Fibroblast of lung (primary cell): Measurements from ENCODE around the gene WWTR1. TPM values are rescaled to one million over a fixed set of nuclear protein-coding genes. Genes with fewer than 3 reads are reported as not detected.

Source experiments
- DNase-seq, 2 donors: peaks; one replicate each; pipeline versions ENCODE4 v3.0.0 to v3.0.0-alpha.2; 2010; ENCODE audit warnings: low read depth in 2 of 2
- H2AFZ ChIP-seq: 2 replicates; pipeline ENCODE4 v1.5.1; 2012; ENCODE audit warnings: low read length, control low read depth, inconsistent platforms
- H3K27ac ChIP-seq: 2 replicates; pipeline ENCODE4 v1.5.1; 2011; ENCODE audit warnings: low read length, control low read depth; ENCODE audit not compliant: insufficient read depth
- H3K27me3 ChIP-seq: 2 replicates; pipeline ENCODE4 v1.5.1; 2011; ENCODE audit warnings: mild to moderate bottlenecking, low read length; ENCODE audit not compliant: control insufficient read depth, insufficient read depth
- H3K36me3 ChIP-seq: 2 replicates; pipeline ENCODE4 v1.5.1; 2011; ENCODE audit warnings: low read length; ENCODE audit not compliant: control insufficient read depth, insufficient read depth
- H3K4me1 ChIP-seq: 2 replicates; pipeline ENCODE4 v1.5.1; 2011; ENCODE audit warnings: low read length; ENCODE audit not compliant: control insufficient read depth, insufficient read depth; ENCODE audit errors: extremely low read depth
- H3K4me2 ChIP-seq: 2 replicates; pipeline ENCODE4 v1.5.1; 2011; ENCODE audit warnings: low read length, control low read depth; ENCODE audit not compliant: insufficient read depth; ENCODE audit errors: extremely low read depth
- H3K4me3 ChIP-seq, 4 experiments: fragments of 200-600 bp in 1 of 4; sonication (generic) in 1 of 4; replicated peaks in 1 of 4; 2 replicates each; pipeline ENCODE4 v1.5.1; 2011 to 2016; ENCODE audit warnings: low read length in 4 of 4, low read depth in 3 of 4, mild to moderate bottlenecking in 3 of 4, control low read depth in 2 of 4, inconsistent platforms in 1 of 4, mixed read lengths in 1 of 4; ENCODE audit not compliant: insufficient read depth in 1 of 4; ENCODE audit errors: control extremely low read depth in 1 of 4
- H3K79me2 ChIP-seq: 2 replicates; pipeline ENCODE4 v1.5.1; 2012; ENCODE audit warnings: mild to moderate bottlenecking, low read length, inconsistent platforms; ENCODE audit not compliant: control insufficient read depth, insufficient read depth
- H3K9ac ChIP-seq: 2 replicates; pipeline ENCODE4 v1.5.1; 2011; ENCODE audit warnings: mild to moderate bottlenecking, low read length, control low read depth; ENCODE audit not compliant: insufficient read depth
- H3K9me3 ChIP-seq: 2 replicates; pipeline ENCODE4 v1.5.1; 2012; ENCODE audit warnings: low read depth, low read length; ENCODE audit not compliant: control insufficient read depth, insufficient read depth
- H4K20me1 ChIP-seq: 2 replicates; pipeline ENCODE4 v1.5.1; 2011; ENCODE audit warnings: low read length; ENCODE audit not compliant: control insufficient read depth, insufficient read depth; ENCODE audit errors: extremely low read depth
- EZH2 ChIP-seq: IDR thresholded peaks from 2 replicates; pipeline ENCODE4 v1.5.1; 2012; ENCODE audit warnings: low read length, control low read depth, mild to moderate bottlenecking; ENCODE audit errors: missing control alignments
- polyA plus RNA-seq, 2 donors: library from polyadenylated mRNA; depleted of rRNA in 1 of 2; stranded (reverse) in 1 of 2; unstranded in 1 of 2; fragments of >200 nt; gene quantifications; 2 replicates each; pipeline ENCODE4 v1.2.1, GENCODE V29; 2011 to 2012; ENCODE audit warnings: missing spikeins in 1 of 2
- total RNA-seq: library from RNA; depleted of rRNA; stranded (reverse); fragments of >200 nt; gene quantifications from 2 replicates; pipeline ENCODE4 v1.2.1, GENCODE V29; 2014
- TF ChIP-seq, protein P1 (sequence below), 2 donors: IDR thresholded peaks in 1 of 2; conservative IDR thresholded peaks in 1 of 2; 1 replicate in 1 of 2; 2 replicates in 1 of 2; pipeline ENCODE4 v1.5.1; 2011 to 2012; ENCODE audit warnings: low read length in 2 of 2, control low read depth in 1 of 2, inconsistent platforms in 1 of 2, low read depth in 1 of 2, mild to moderate bottlenecking in 1 of 2

WWTR1 gene
- total and polyA plus RNA-seq, 2 donors (not counting 1 experiment from before 2014, with no cell fraction given) = 13.7 to 71.5 TPM

DNA sequence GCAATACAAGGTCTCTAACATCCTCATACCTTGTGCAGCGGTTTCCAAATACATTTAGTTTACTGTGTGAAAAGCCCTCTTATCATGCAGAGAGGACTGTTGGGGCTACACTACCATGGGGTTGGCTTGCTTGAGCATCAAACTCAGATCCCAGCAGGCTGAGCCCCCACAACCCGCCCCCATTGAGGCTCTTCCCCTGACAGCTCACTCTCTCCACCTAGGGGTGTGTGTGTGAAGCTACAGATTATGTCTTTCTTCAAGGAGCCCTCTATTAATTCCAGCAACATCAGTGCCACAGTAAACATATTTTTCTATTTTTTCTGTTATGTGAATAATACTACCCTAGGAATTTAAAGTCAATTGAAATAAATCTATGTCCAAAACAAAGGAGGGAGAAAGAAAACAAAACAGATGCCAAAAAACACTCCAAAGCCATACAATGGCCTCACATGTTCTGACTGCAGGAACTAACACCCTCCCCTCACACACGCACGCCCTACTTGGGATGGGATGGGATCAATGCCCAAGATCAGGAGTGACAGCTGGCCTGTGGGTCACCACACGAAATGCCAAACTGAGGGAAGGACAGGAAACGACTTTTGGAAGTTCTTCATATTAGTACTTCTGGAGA is 168.7 kb downstream of the WWTR1 start:
- H3K9me3 ChIP-seq = no peaks in the 10 kb centered on the region
- DNase-seq = no peak
- H3K9ac ChIP-seq = no peak overlapping the region
- no peak for TF ChIP-seq EZH2
- TF ChIP-seq, protein P1, sequence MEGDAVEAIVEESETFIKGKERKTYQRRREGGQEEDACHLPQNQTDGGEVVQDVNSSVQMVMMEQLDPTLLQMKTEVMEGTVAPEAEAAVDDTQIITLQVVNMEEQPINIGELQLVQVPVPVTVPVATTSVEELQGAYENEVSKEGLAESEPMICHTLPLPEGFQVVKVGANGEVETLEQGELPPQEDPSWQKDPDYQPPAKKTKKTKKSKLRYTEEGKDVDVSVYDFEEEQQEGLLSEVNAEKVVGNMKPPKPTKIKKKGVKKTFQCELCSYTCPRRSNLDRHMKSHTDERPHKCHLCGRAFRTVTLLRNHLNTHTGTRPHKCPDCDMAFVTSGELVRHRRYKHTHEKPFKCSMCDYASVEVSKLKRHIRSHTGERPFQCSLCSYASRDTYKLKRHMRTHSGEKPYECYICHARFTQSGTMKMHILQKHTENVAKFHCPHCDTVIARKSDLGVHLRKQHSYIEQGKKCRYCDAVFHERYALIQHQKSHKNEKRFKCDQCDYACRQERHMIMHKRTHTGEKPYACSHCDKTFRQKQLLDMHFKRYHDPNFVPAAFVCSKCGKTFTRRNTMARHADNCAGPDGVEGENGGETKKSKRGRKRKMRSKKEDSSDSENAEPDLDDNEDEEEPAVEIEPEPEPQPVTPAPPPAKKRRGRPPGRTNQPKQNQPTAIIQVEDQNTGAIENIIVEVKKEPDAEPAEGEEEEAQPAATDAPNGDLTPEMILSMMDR (conservative IDR thresholded peaks at IDR 0.05 in 1 of 2, IDR thresholded peaks at IDR 0.05 in 1 of 2; ENCODE audit: low read depth in 1 of 2, low read length in 2 of 2) = peak; percentile 43 to 68
- H3K4me1 ChIP-seq = no peaks in the 10 kb centered on the region
- H3K27me3 ChIP-seq = no peaks in the 10 kb centered on the region
- no peak overlapping the region for H3K4me2 ChIP-seq
- H3K4me3 ChIP-seq = no peak overlapping the region
- H4K20me1 ChIP-seq = no peaks in the 10 kb centered on the region
- no peaks in the 10 kb centered on the region for H3K36me3 ChIP-seq
- no peak overlapping the region for H2AFZ ChIP-seq
- H3K79me2 ChIP-seq = no peaks in the 10 kb centered on the region
- H3K27ac ChIP-seq = no peak overlapping the region

DNA sequence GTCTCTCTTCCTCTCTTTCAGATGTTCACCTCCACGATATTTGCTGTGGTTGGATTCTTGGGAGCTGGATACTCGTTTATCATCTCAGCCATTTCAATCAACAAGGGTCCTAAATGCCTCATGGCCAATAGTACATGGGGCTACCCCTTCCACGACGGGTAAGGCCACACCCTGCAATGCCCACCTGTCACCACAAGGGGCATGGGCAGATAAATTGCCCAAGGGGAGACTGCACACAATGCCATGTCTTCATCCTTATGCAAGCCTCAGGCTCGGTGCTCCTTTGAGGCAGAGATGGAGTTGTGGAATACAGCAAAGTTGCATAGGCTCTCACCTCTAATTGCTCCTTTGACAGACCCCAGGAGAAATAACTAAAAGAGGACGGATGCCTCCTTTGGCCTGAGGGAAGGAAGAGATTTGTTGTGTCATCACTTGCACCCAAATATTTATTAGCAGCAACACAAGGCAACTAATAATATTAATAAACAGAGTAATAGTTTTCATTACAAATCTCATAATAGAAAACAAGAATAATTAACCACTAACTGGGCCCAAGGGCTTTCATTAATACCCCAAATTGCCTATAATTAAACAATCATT is 170.1 kb downstream of the WWTR1 start:
- H4K20me1 ChIP-seq = no peaks in the 10 kb centered on the region
- no peak overlapping the region for H3K27ac ChIP-seq
- H2AFZ ChIP-seq = no peak overlapping the region
- H3K27me3 ChIP-seq = no peaks in the 10 kb centered on the region
- no peaks in the 10 kb centered on the region for H3K9me3 ChIP-seq
- H3K4me1 ChIP-seq = no peaks in the 10 kb centered on the region
- H3K79me2 ChIP-seq = no peaks in the 10 kb centered on the region
- H3K4me2 ChIP-seq = no peak overlapping the region
- no peaks in the 10 kb centered on the region for H3K36me3 ChIP-seq
- TF ChIP-seq EZH2 = no peak
- TF ChIP-seq, protein P1 (conservative IDR thresholded peaks at IDR 0.05 in 1 of 2, IDR thresholded peaks at IDR 0.05 in 1 of 2; ENCODE audit: low read depth in 1 of 2, low read length in 2 of 2) = peak in 1 of 2 donors; percentile 42
- H3K9ac ChIP-seq = no peak overlapping the region
- no peak for DNase-seq
- H3K4me3 ChIP-seq = no peak overlapping the region

DNA sequence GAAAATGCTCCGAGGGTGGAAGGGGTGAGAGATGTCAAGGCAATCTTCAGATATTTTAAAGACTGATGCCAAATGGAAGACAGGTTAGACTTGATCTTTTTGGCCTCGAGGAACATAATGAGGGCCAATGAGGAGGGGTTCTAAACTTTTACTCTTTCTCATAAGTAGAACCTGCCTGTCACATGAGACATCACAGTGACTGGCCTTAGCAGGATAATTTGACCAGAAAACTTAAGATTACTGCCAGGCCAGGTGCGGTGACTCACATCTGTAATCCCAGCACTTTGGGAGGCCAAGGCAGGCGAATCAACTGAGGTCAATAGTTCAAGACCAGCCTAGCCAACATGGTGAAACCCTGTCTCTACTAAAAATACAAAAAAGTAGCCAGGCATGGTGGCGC is 171.1 kb downstream of the WWTR1 start:
- Histone ChIP-seq H4K20me1 (no peaks in the 10 kb centered on the region), H3K4me1 (no peaks in the 10 kb centered on the region), H3K9ac (no peak overlapping the region), H2AFZ (no peak overlapping the region), H3K27ac (no peak overlapping the region), H3K4me2 (no peak overlapping the region), H3K9me3 (no peaks in the 10 kb centered on the region), H3K36me3 (no peaks in the 10 kb centered on the region), H3K79me2 (no peaks in the 10 kb centered on the region), H3K4me3 (no peak overlapping the region), H3K27me3 (no peaks in the 10 kb centered on the region)
- TF ChIP-seq EZH2 = no peak
- TF ChIP-seq, protein P1 (conservative IDR thresholded peaks at IDR 0.05 in 1 of 2, IDR thresholded peaks at IDR 0.05 in 1 of 2; ENCODE audit: low read depth in 1 of 2, low read length in 2 of 2) = no peak
- no peak for DNase-seq
